Liver (tissue), 9 donors: ENCODE measurements around the gene NPAS2. TPM values are rescaled to one million over a fixed set of nuclear protein-coding genes. Genes with fewer than 3 reads are reported as not detected.

Source experiments
- DNase-seq: peaks from one replicate; pipeline ENCODE4 v3.0.0-alpha.2; 2017; ENCODE audit warnings: low spot score
- H3K27ac ChIP-seq, 2 donors: one replicate each; pipeline ENCODE4 v1.7.0; 2013; ENCODE audit warnings: inconsistent platforms in 2 of 2, low read length in 2 of 2, control low read depth in 1 of 2, low read depth in 1 of 2, mild to moderate bottlenecking in 1 of 2
- H3K27me3 ChIP-seq, 4 donors: one replicate each; pipeline versions ENCODE4 v1.6.1 to v1.7.0; 2013; ENCODE audit warnings: low read length in 3 of 4, inconsistent platforms in 1 of 4, mild to moderate bottlenecking in 1 of 4, moderate library complexity in 1 of 4; ENCODE audit not compliant: control insufficient read depth in 4 of 4, insufficient read depth in 4 of 4
- H3K36me3 ChIP-seq, 4 donors: one replicate each; pipeline versions ENCODE4 v1.6.1 to v1.7.0; 2013; ENCODE audit warnings: low read length in 3 of 4, mild to moderate bottlenecking in 3 of 4, low read depth in 1 of 4, moderate library complexity in 1 of 4; ENCODE audit not compliant: control insufficient read depth in 4 of 4, insufficient read depth in 3 of 4
- H3K4me1 ChIP-seq, 4 donors: one replicate each; pipeline versions ENCODE4 v1.6.1 to v1.7.0; 2013; ENCODE audit warnings: low read length in 3 of 4, mild to moderate bottlenecking in 3 of 4, moderate library complexity in 1 of 4; ENCODE audit not compliant: control insufficient read depth in 4 of 4, insufficient read depth in 4 of 4
- H3K4me3 ChIP-seq, 3 donors: one replicate each; pipeline versions ENCODE4 v1.6.1 to v1.7.0; 2013; ENCODE audit warnings: low read length in 3 of 3, control low read depth in 1 of 3, low read depth in 1 of 3, mild to moderate bottlenecking in 1 of 3
- H3K9ac ChIP-seq, 2 donors: one replicate each; pipeline ENCODE4 v1.7.0; 2013; ENCODE audit warnings: low read length in 2 of 2, mild to moderate bottlenecking in 2 of 2, moderate library complexity in 2 of 2, control low read depth in 1 of 2, low read depth in 1 of 2
- H3K9me3 ChIP-seq, 4 donors: one replicate each; pipeline versions ENCODE4 v1.6.1 to v1.7.0; 2013; ENCODE audit warnings: low read length in 3 of 4; ENCODE audit not compliant: control insufficient read depth in 4 of 4
- EGR1 ChIP-seq, 2 donors: IDR thresholded peaks; 2 replicates each; pipeline ENCODE4 v1.6.1; 2016 to 2018; ENCODE audit warnings: antibody characterized with exemption in 2 of 2, low read depth in 2 of 2
- FOXA1 ChIP-seq: IDR thresholded peaks from 2 replicates; pipeline ENCODE4 v1.6.1; 2016; ENCODE audit warnings: antibody characterized with exemption
- FOXA2 ChIP-seq: IDR thresholded peaks from 2 replicates; pipeline ENCODE4 v1.6.1; 2016; ENCODE audit warnings: antibody characterized with exemption
- GABPA ChIP-seq, 2 donors: IDR thresholded peaks in 1 of 2; conservative IDR thresholded peaks in 1 of 2; 2 replicates each; pipeline ENCODE4 v1.6.1; 2016; ENCODE audit warnings: antibody characterized with exemption in 2 of 2, mild to moderate bottlenecking in 1 of 2, moderate library complexity in 1 of 2
- HNF4A ChIP-seq, 2 donors: conservative IDR thresholded peaks; 2 replicates each; pipeline ENCODE4 v1.6.1; 2016; ENCODE audit warnings: antibody characterized with exemption in 2 of 2, mild to moderate bottlenecking in 2 of 2
- HNF4G ChIP-seq: IDR thresholded peaks from 2 replicates; pipeline ENCODE4 v1.6.1; 2016; ENCODE audit warnings: antibody characterized with exemption
- JUND ChIP-seq, 2 donors: IDR thresholded peaks; 2 replicates each; pipeline ENCODE4 v1.6.1; 2016; ENCODE audit warnings: antibody characterized with exemption in 2 of 2
- NR2F2 ChIP-seq: IDR thresholded peaks from 2 replicates; pipeline ENCODE4 v1.6.1; 2016; ENCODE audit warnings: antibody characterized with exemption
- RAD21 ChIP-seq, 2 donors: IDR thresholded peaks; 2 replicates each; pipeline ENCODE4 v1.6.1; 2016; ENCODE audit warnings: antibody characterized with exemption in 2 of 2, mild to moderate bottlenecking in 2 of 2
- RXRA ChIP-seq, 2 donors: IDR thresholded peaks; 2 replicates each; pipeline ENCODE4 v1.6.1; 2017 to 2018; ENCODE audit warnings: antibody characterized with exemption in 2 of 2, mild to moderate bottlenecking in 1 of 2
- SP1 ChIP-seq: IDR thresholded peaks from 2 replicates; pipeline ENCODE4 v1.6.1; 2018; ENCODE audit warnings: antibody characterized with exemption, mild to moderate bottlenecking
- TAF1 ChIP-seq: conservative IDR thresholded peaks from 2 replicates; pipeline ENCODE4 v1.6.1; 2016; ENCODE audit warnings: antibody characterized with exemption, mild to moderate bottlenecking
- YY1 ChIP-seq: IDR thresholded peaks from 2 replicates; pipeline ENCODE4 v1.6.1; 2016; ENCODE audit warnings: antibody characterized with exemption, mild to moderate bottlenecking
- WGBS: extraction: QIAGEN DNeasy Blood & Tissue Kit; methylation state at CpG from one replicate; pipeline ENCODE4 v1.1.7; 2013; 5-methylcytosine and 5-hydroxymethylcytosine counted together
- polyA plus RNA-seq, 2 donors: library from polyadenylated mRNA; stranded (reverse) in 1 of 2; unstranded in 1 of 2; fragments of 200-250 nt in 1 of 2; fragments of >200 nt in 1 of 2; fragmentation: Nextera tagmentation in 1 of 2; extraction: Ambion mirVana in 1 of 2; gene quantifications; one replicate each; pipeline versions ENCODE4 v1.2.1 to v1.2.3, GENCODE V29; 2013 to 2015
- total RNA-seq, 2 donors: library from RNA; depleted of rRNA; stranded (reverse); fragments of >200 nt; gene quantifications; one replicate each; pipeline ENCODE4 v1.2.3, GENCODE V29; 2014
- TF ChIP-seq, protein P1 (sequence below): fragments of 150-350 bp; IDR thresholded peaks from 2 replicates; pipeline ENCODE4 v1.5.1; 2017; ENCODE audit warnings: improper control_type of control experiment, low read depth, low read length; ENCODE audit not compliant: missing input control
- TF ChIP-seq, protein P2 (sequence below): IDR thresholded peaks from 2 replicates; pipeline ENCODE4 v1.6.1; 2016; ENCODE audit warnings: antibody characterized with exemption
- TF ChIP-seq, protein P3 (sequence below): IDR thresholded peaks from 2 replicates; pipeline ENCODE4 v1.6.1; 2016; ENCODE audit warnings: antibody characterized with exemption, mild to moderate bottlenecking
- TF ChIP-seq, protein P4 (sequence below): IDR thresholded peaks from 2 replicates; pipeline ENCODE4 v1.6.1; 2016; ENCODE audit warnings: antibody characterized with exemption
- TF ChIP-seq, protein P5 (sequence below): IDR thresholded peaks from 2 replicates; pipeline ENCODE4 v1.6.1; 2016; ENCODE audit warnings: antibody characterized with exemption
- donor health status: healthy.
- donor health status: healthy.
- donor health status: healthy.
- donor health status: healthy.
- donor health status: healthy.

Gene NPAS2
- total and polyA plus RNA-seq, 4 donors: 0.33 to 24.3 (median 6.6) TPM

DNA sequence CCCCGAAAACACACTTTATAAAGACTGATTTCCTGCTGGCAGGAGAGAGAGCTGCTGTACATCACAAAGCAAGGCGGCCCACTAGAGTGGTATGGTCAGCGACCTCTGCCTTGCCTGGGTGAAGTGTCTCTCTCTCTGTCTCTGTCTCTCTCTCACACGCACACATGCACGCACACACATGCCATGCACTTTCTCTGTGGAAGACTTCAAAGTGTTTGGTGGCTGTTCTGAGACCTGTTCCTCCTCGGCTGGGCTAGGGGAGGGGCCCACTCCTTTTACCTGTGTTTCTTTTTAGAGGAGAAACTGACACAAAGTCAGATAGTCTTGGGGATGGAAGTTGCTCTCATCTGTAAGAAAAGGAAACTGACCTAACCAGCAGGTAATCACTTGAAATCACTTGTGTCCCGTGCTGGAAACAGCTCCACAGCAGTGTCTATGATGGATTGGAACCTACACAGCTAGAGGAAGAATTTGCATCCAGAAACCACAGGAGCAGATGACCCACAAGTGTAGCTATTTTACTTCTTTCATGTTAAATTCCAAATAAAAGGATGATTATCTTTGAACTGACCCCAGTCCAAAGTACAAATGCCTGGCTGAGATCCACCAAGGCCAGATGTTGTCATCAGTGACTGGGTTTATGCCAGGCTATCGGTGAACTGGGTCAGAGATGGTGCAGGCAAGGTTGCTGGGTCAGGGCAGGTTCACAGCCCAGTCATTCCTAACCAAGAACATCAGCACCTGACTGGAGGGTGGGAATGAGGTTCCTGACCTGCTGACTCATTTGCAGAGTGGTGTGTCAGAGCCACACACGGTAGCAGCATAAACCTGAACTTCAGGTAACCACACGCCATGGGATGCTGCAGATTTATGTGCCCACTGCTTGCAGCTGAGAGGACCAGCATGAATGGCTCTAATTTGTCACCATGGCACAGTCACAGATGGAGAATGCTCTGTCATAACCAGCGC lies 63.0 kb downstream of the NPAS2 start:
- no peaks in the 10 kb centered on the region for H3K36me3 ChIP-seq
- DNase-seq: no peak
- peaks cover 14 to 22% (median 16%) of the 10 kb centered on the region in 4 donors for H3K4me1 ChIP-seq
- H3K9me3 ChIP-seq: no peaks in the 10 kb centered on the region
- WGBS: 72% methylated on average over 11 of the region's 11 CpGs
- no peaks in the 10 kb centered on the region for H3K27me3 ChIP-seq
- H3K4me3 ChIP-seq: no peak overlapping the region
- no peak overlapping the region for H3K9ac ChIP-seq
- TF ChIP-seq, protein P1, sequence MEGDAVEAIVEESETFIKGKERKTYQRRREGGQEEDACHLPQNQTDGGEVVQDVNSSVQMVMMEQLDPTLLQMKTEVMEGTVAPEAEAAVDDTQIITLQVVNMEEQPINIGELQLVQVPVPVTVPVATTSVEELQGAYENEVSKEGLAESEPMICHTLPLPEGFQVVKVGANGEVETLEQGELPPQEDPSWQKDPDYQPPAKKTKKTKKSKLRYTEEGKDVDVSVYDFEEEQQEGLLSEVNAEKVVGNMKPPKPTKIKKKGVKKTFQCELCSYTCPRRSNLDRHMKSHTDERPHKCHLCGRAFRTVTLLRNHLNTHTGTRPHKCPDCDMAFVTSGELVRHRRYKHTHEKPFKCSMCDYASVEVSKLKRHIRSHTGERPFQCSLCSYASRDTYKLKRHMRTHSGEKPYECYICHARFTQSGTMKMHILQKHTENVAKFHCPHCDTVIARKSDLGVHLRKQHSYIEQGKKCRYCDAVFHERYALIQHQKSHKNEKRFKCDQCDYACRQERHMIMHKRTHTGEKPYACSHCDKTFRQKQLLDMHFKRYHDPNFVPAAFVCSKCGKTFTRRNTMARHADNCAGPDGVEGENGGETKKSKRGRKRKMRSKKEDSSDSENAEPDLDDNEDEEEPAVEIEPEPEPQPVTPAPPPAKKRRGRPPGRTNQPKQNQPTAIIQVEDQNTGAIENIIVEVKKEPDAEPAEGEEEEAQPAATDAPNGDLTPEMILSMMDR: no peak
- TF ChIP-seq NR2F2 (peak; percentile 84), TAF1 (no peak), GABPA (IDR thresholded peaks at IDR 0.05 in 1 of 2, conservative IDR thresholded peaks at IDR 0.05 in 1 of 2) (peak in 1 of 2 donors; percentile 54), RAD21 (IDR thresholded peaks at IDR 0.05) (peak; percentile 73 to 78), JUND (IDR thresholded peaks at IDR 0.05) (peak; percentile 96 to 97), SP1 (peak; percentile 97), FOXA1 (peak; percentile 80), FOXA2 (peak; percentile 63), HNF4A (conservative IDR thresholded peaks at IDR 0.05) (peak; percentile 100), HNF4G (peak; percentile 98), EGR1 (IDR thresholded peaks at IDR 0.05; ENCODE audit: low read depth in 2 of 2) (peak in 1 of 2 donors; percentile 70), YY1 (peak; percentile 77), RXRA (IDR thresholded peaks at IDR 0.05) (peak; percentile 100)
- TF ChIP-seq, protein P2, sequence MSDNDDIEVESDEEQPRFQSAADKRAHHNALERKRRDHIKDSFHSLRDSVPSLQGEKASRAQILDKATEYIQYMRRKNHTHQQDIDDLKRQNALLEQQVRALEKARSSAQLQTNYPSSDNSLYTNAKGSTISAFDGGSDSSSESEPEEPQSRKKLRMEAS: peak; percentile 94
- TF ChIP-seq, protein P3, sequence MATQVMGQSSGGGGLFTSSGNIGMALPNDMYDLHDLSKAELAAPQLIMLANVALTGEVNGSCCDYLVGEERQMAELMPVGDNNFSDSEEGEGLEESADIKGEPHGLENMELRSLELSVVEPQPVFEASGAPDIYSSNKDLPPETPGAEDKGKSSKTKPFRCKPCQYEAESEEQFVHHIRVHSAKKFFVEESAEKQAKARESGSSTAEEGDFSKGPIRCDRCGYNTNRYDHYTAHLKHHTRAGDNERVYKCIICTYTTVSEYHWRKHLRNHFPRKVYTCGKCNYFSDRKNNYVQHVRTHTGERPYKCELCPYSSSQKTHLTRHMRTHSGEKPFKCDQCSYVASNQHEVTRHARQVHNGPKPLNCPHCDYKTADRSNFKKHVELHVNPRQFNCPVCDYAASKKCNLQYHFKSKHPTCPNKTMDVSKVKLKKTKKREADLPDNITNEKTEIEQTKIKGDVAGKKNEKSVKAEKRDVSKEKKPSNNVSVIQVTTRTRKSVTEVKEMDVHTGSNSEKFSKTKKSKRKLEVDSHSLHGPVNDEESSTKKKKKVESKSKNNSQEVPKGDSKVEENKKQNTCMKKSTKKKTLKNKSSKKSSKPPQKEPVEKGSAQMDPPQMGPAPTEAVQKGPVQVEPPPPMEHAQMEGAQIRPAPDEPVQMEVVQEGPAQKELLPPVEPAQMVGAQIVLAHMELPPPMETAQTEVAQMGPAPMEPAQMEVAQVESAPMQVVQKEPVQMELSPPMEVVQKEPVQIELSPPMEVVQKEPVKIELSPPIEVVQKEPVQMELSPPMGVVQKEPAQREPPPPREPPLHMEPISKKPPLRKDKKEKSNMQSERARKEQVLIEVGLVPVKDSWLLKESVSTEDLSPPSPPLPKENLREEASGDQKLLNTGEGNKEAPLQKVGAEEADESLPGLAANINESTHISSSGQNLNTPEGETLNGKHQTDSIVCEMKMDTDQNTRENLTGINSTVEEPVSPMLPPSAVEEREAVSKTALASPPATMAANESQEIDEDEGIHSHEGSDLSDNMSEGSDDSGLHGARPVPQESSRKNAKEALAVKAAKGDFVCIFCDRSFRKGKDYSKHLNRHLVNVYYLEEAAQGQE: peak; percentile 84
- TF ChIP-seq, protein P4, sequence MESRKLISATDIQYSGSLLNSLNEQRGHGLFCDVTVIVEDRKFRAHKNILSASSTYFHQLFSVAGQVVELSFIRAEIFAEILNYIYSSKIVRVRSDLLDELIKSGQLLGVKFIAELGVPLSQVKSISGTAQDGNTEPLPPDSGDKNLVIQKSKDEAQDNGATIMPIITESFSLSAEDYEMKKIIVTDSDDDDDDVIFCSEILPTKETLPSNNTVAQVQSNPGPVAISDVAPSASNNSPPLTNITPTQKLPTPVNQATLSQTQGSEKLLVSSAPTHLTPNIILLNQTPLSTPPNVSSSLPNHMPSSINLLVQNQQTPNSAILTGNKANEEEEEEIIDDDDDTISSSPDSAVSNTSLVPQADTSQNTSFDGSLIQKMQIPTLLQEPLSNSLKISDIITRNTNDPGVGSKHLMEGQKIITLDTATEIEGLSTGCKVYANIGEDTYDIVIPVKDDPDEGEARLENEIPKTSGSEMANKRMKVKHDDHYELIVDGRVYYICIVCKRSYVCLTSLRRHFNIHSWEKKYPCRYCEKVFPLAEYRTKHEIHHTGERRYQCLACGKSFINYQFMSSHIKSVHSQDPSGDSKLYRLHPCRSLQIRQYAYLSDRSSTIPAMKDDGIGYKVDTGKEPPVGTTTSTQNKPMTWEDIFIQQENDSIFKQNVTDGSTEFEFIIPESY: peak; percentile 90
- TF ChIP-seq, protein P5, sequence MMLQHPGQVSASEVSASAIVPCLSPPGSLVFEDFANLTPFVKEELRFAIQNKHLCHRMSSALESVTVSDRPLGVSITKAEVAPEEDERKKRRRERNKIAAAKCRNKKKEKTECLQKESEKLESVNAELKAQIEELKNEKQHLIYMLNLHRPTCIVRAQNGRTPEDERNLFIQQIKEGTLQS: peak; percentile 95
- peak overlapping the region; percentile 68 to 80 for H3K27ac ChIP-seq
